Ascending aorta (tissue), 2 donors: Measurements from ENCODE around the gene PDGFD. TPM values are rescaled to one million over a fixed set of nuclear protein-coding genes. Genes with fewer than 3 reads are reported as not detected.

Source experiments
- DNase-seq, 2 donors: peaks; one replicate each; pipeline ENCODE4 v3.0.0-alpha.2; 2019; ENCODE audit warnings: low spot score in 2 of 2
- H3K27ac ChIP-seq, 2 donors: fragments of 200-600 bp; sonication (generic); one replicate each; pipeline ENCODE4 v1.5.1; 2016 to 2017; ENCODE audit warnings: mild to moderate bottlenecking in 1 of 2
- H3K27me3 ChIP-seq: fragments of 200-600 bp; sonication (generic); one replicate; pipeline ENCODE4 v1.5.1; 2017
- H3K36me3 ChIP-seq, 2 donors: fragments of 200-600 bp; sonication (generic); one replicate each; pipeline ENCODE4 v1.5.1; 2016
- H3K4me1 ChIP-seq, 2 donors: fragments of 200-600 bp; sonication (generic); one replicate each; pipeline ENCODE4 v1.5.1; 2016 to 2017; ENCODE audit warnings: mild to moderate bottlenecking in 1 of 2
- H3K4me3 ChIP-seq, 2 donors: fragments of 200-600 bp; sonication (generic); one replicate each; pipeline ENCODE4 v1.5.1; 2016 to 2017; ENCODE audit warnings: mild to moderate bottlenecking in 1 of 2
- H3K9me3 ChIP-seq, 2 donors: fragments of 200-600 bp; sonication (generic); one replicate each; pipeline ENCODE4 v1.5.1; 2016
- intact Hi-C: fragments of 100-400 bp; cut with DNase I; formaldehyde crosslinking; loops from one replicate; pipeline ENCODE4 v1.15.1; 2023
- total RNA-seq: library from RNA; depleted of rRNA; stranded (reverse); fragments of >200 nt; gene quantifications from one replicate; pipeline ENCODE4 v1.1.0, GENCODE V29; 2016
- TF ChIP-seq, protein P1 (sequence below), 3 experiments: fragments of 200-600 bp in 2 of 3; fragments of 450-650 bp in 1 of 3; sonication (generic) in 2 of 3; IDR thresholded peaks; one replicate each; pipeline ENCODE4 v1.5.1; 2016 to 2019; ENCODE audit warnings: antibody characterized with exemption in 3 of 3, mild to moderate bottlenecking in 1 of 3, moderate library complexity in 1 of 3

The PDGFD gene
- total RNA-seq, 1 donor from 2014 or later, result 50.6 TPM

DNA sequence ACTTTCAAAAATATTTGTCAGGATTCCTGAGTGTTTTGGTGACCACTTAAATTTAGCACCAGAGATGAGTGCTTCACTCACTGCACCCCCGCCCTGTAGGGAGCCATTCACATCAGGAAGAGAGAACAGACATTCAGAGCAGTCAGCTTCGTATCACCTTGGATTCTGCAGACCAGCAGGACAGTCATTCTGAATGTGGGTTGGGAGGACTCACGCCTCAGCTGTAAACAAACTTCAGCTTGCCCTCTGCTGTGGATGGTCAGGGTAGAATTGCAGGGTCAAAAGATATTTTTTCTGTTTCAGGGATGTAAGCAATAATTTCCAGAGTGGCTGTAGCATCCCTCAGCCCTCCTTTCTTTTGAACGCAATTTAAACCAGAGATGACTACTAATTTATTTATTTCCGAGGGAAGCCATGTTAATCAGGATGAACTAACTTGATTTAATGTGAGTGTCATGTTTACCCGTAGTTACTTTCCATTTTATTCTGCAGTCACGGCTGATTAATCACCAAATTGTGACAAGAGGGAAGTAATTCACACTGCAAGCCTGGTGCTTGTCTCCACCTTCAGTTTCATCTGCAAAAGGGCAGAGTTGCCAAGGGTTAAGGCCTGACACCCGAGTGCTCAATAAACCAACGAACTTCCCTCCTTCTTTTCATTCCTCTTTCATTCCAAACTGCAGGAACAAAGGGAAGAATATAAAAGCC lies 301.7 kb downstream of the PDGFD start:
- Histone ChIP-seq H3K9me3 (no peaks in the 10 kb centered on the region), H3K36me3 (no peaks in the 10 kb centered on the region), H3K27ac (no peak overlapping the region), H3K4me1 (no peaks in the 10 kb centered on the region), H3K27me3 (no peaks in the 10 kb centered on the region), H3K4me3 (no peak overlapping the region)
- TF ChIP-seq, protein P1, sequence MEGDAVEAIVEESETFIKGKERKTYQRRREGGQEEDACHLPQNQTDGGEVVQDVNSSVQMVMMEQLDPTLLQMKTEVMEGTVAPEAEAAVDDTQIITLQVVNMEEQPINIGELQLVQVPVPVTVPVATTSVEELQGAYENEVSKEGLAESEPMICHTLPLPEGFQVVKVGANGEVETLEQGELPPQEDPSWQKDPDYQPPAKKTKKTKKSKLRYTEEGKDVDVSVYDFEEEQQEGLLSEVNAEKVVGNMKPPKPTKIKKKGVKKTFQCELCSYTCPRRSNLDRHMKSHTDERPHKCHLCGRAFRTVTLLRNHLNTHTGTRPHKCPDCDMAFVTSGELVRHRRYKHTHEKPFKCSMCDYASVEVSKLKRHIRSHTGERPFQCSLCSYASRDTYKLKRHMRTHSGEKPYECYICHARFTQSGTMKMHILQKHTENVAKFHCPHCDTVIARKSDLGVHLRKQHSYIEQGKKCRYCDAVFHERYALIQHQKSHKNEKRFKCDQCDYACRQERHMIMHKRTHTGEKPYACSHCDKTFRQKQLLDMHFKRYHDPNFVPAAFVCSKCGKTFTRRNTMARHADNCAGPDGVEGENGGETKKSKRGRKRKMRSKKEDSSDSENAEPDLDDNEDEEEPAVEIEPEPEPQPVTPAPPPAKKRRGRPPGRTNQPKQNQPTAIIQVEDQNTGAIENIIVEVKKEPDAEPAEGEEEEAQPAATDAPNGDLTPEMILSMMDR (IDR thresholded peaks at IDR 0.05), result no peak
- DNase-seq, result no peak
- intact Hi-C loops, result no loop called here

Other genes starting within 250 kb of the PDGFD start
- not detected for gene DDI1, start 127.5 kb downstream of the PDGFD start, total RNA-seq